ENCODE data around the gene PPIF. TPM values are rescaled to one million over a fixed set of nuclear protein-coding genes. Genes with fewer than 3 reads are reported as not detected.

PPIF gene
- total RNA-seq, 1 donor from 2014 or later, result 35.9 TPM

- Mint-ChIP-seq H3K4me1 (ENCODE audit: low read depth) (peaks cover 7% of the 10 kb centered on the region), H3K27me3 (peaks cover 12% of the 10 kb centered on the region), H3K4me3 (ENCODE audit: low read depth) (no peak overlapping the region), H3K9me3 (ENCODE audit: low read depth) (no peaks in the 10 kb centered on the region), H3K27ac (no peak overlapping the region), H3K36me3 (ENCODE audit: insufficient read depth) (no peaks in the 10 kb centered on the region)
- TF ChIP-seq CTCF (IDR thresholded peaks at IDR 0.05; ENCODE audit: unreplicated experiment), result no peak
- DNase-seq (ENCODE audit: low spot score, unreplicated experiment), result peak; percentile 8
These were observed 33.1 kb downstream of the PPIF start for GRCh38 chr10:79380125-79380945.

DNA sequence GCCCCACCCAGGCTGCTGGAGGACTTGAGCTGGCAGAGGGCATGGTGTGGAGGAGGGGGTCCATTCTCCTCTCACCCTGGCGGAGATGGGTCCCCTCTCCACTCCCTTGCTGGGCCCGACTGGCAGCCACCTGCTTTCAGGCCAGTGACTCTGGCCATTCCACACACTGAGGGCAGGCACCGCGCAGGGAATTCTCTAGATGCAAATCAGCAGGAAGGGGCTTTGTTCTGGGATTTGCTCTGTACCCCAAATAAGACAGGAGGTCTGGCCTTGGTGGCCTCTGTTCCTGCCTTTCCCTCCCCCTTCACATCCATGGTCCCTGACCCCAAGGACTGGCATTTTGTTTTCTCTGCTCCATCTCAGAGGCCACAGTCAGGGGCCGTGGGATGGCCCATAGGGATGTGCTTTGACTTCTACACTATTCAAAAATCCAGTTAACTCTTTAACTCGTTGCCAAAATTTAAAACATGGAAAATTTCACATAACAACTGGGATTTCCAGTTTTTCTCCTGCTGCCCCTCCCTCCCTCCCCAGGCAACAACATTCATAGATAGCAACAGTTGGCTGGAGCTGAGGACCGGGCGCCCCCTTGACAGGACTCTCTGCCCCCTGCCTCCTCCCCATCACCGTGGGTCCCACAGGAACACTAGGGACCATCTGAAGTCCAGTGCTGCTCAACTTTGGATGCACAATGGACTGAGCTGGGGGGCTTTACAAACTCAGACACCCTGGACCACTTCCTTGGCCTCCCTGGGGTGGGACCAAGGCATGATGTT is 33.9 kb downstream of the PPIF start:
- no peak for TF ChIP-seq CTCF (IDR thresholded peaks at IDR 0.05; ENCODE audit: unreplicated experiment)
- peaks cover 12% of the 10 kb centered on the region for H3K27me3 Mint-ChIP-seq
- H3K27ac Mint-ChIP-seq, result no peak overlapping the region
- DNase-seq (ENCODE audit: low spot score, unreplicated experiment), result peak; percentile 7
- H3K4me1 Mint-ChIP-seq (ENCODE audit: low read depth), result peaks cover 7% of the 10 kb centered on the region
- H3K9me3 Mint-ChIP-seq (ENCODE audit: low read depth), result no peaks in the 10 kb centered on the region
- H3K4me3 Mint-ChIP-seq (ENCODE audit: low read depth), result no peak overlapping the region
- H3K36me3 Mint-ChIP-seq (ENCODE audit: insufficient read depth), result no peaks in the 10 kb centered on the region

DNA sequence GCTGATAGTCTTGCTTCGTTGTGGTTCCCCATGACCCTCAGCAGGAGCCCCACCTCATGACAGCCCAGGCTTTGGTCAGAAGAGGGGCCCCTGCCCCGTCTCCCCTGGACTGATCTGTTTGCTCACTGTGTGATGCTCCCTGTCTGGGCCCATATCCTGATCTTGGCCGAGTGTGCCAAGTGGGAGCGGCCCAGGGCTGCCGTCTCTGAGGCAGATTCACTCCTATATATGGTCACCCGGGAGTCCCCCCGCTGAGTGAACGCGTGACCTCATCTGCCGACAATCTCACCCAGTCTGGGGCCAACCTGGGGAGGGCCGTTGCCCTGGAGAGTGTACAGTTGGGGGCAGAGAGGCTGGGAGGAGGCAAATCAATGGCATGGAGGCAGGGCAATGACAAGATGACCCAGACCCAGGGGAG is 34.5 kb downstream of the PPIF start:
- no peak overlapping the region for H3K27ac Mint-ChIP-seq

GRCh38 chr10:79382491-79382941 is 35.2 kb downstream of the PPIF start:
- H3K27ac Mint-ChIP-seq, result peak overlapping the region; percentile 84
- no peaks in the 10 kb centered on the region for H3K9me3 Mint-ChIP-seq (ENCODE audit: low read depth)
- peaks cover 12% of the 10 kb centered on the region for H3K27me3 Mint-ChIP-seq
- H3K36me3 Mint-ChIP-seq (ENCODE audit: insufficient read depth), result no peaks in the 10 kb centered on the region
- H3K4me3 Mint-ChIP-seq (ENCODE audit: low read depth), result no peak overlapping the region
- H3K4me1 Mint-ChIP-seq (ENCODE audit: low read depth), result peaks cover 7% of the 10 kb centered on the region
- TF ChIP-seq CTCF (IDR thresholded peaks at IDR 0.05; ENCODE audit: unreplicated experiment), result no peak
- peak; percentile 6 for DNase-seq (ENCODE audit: low spot score, unreplicated experiment)

More for the DNA sequence above, 34.5 kb downstream of the PPIF start:
- TF ChIP-seq CTCF (IDR thresholded peaks at IDR 0.05; ENCODE audit: unreplicated experiment), result no peak
- Mint-ChIP-seq H3K36me3 (ENCODE audit: insufficient read depth) (no peaks in the 10 kb centered on the region), H3K27me3 (peaks cover 12% of the 10 kb centered on the region), H3K4me3 (ENCODE audit: low read depth) (no peak overlapping the region), H3K4me1 (ENCODE audit: low read depth) (peaks cover 7% of the 10 kb centered on the region), H3K9me3 (ENCODE audit: low read depth) (no peaks in the 10 kb centered on the region)
- DNase-seq (ENCODE audit: low spot score, unreplicated experiment), result peak; percentile 9

GRCh38 chr10:79383974-79384606 is 36.8 kb downstream of the PPIF start:
- no peak for TF ChIP-seq CTCF (IDR thresholded peaks at IDR 0.05; ENCODE audit: unreplicated experiment)
- Mint-ChIP-seq H3K27me3 (peaks cover 12% of the 10 kb centered on the region), H3K9me3 (ENCODE audit: low read depth) (no peaks in the 10 kb centered on the region), H3K27ac (no peak overlapping the region), H3K36me3 (ENCODE audit: insufficient read depth) (no peaks in the 10 kb centered on the region), H3K4me1 (ENCODE audit: low read depth) (peaks cover 7% of the 10 kb centered on the region), H3K4me3 (ENCODE audit: low read depth) (no peak overlapping the region)
- DNase-seq (ENCODE audit: low spot score, unreplicated experiment), result peak; percentile 6
